ENCODE results near the gene IFITM2.

DNA sequence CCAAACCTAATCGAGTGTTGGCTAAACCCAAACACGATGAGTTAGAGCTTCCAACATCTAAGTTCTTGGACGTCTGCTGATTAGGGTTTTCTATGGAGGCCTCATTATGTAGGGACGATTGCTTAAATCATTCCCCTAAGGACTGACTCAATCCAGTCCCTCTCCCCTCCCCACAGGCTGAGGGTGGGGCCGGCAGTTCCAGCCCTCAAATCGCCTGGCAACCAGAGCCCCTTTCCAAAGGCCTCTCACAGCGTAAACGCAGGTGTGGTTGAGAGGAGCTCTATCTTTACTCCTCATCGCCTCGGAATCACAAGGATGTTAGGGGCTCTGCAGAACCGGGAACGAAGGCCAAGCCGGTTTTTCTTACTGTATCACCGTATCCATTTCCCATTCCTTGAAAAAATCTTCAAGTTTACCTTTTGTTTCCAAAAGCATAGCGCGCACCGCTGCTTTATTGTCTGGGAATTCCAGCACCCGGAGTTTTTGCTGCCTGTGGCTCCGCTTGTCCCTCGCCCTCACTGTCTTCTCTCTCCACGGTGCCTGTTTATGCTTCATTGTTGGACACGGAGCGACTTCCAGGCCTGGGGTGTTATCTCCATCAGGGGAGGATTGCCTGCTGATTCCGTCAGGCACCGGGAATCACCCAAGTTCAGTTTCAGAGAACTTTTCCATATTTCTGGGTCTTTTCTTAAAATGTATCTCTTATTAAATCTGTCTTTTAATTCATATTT is 26.8 kb downstream of the IFITM2 start:
- no peak for TF ChIP-seq ZBTB8A (tag by site-specific recombination; IDR thresholded peaks at IDR 0.05)
- TF ChIP-seq ZNF114 (tag by site-specific recombination; IDR thresholded peaks at IDR 0.05) = no peak
- TF ChIP-seq ZBTB17 (tag by site-specific recombination; IDR thresholded peaks at IDR 0.05) = no peak
- TF ChIP-seq ATF2 (tag by site-specific recombination; IDR thresholded peaks at IDR 0.05; ENCODE audit: low read depth) = no peak
- TF ChIP-seq ZNF157 (tag by site-specific recombination; IDR thresholded peaks at IDR 0.05) = no peak
- TF ChIP-seq, protein P1, sequence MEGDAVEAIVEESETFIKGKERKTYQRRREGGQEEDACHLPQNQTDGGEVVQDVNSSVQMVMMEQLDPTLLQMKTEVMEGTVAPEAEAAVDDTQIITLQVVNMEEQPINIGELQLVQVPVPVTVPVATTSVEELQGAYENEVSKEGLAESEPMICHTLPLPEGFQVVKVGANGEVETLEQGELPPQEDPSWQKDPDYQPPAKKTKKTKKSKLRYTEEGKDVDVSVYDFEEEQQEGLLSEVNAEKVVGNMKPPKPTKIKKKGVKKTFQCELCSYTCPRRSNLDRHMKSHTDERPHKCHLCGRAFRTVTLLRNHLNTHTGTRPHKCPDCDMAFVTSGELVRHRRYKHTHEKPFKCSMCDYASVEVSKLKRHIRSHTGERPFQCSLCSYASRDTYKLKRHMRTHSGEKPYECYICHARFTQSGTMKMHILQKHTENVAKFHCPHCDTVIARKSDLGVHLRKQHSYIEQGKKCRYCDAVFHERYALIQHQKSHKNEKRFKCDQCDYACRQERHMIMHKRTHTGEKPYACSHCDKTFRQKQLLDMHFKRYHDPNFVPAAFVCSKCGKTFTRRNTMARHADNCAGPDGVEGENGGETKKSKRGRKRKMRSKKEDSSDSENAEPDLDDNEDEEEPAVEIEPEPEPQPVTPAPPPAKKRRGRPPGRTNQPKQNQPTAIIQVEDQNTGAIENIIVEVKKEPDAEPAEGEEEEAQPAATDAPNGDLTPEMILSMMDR (tag by site-specific recombination; IDR thresholded peaks at IDR 0.05) = no peak
- TF ChIP-seq KLF1 (tag by site-specific recombination; IDR thresholded peaks at IDR 0.05) = no peak
- no peak for TF ChIP-seq GLI4 (tag by site-specific recombination; IDR thresholded peaks at IDR 0.05)
- TF ChIP-seq, protein P2, sequence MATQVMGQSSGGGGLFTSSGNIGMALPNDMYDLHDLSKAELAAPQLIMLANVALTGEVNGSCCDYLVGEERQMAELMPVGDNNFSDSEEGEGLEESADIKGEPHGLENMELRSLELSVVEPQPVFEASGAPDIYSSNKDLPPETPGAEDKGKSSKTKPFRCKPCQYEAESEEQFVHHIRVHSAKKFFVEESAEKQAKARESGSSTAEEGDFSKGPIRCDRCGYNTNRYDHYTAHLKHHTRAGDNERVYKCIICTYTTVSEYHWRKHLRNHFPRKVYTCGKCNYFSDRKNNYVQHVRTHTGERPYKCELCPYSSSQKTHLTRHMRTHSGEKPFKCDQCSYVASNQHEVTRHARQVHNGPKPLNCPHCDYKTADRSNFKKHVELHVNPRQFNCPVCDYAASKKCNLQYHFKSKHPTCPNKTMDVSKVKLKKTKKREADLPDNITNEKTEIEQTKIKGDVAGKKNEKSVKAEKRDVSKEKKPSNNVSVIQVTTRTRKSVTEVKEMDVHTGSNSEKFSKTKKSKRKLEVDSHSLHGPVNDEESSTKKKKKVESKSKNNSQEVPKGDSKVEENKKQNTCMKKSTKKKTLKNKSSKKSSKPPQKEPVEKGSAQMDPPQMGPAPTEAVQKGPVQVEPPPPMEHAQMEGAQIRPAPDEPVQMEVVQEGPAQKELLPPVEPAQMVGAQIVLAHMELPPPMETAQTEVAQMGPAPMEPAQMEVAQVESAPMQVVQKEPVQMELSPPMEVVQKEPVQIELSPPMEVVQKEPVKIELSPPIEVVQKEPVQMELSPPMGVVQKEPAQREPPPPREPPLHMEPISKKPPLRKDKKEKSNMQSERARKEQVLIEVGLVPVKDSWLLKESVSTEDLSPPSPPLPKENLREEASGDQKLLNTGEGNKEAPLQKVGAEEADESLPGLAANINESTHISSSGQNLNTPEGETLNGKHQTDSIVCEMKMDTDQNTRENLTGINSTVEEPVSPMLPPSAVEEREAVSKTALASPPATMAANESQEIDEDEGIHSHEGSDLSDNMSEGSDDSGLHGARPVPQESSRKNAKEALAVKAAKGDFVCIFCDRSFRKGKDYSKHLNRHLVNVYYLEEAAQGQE (tag by site-specific recombination; IDR thresholded peaks at IDR 0.05) = no peak
- TF ChIP-seq YY1 (tag by site-specific recombination; IDR thresholded peaks at IDR 0.05) = no peak
- TF ChIP-seq ZBTB10 (tag by site-specific recombination; IDR thresholded peaks at IDR 0.05) = no peak
